Inflammatory macrophage treated with lipopolysaccharide for 1 hour (primary cell): ENCODE measurements around the gene SETD1A.
"Not testable (repeated sequence)": the region's sequence is repeated elsewhere in the genome, so short reads cannot be mapped to it uniquely, and the experiment has no call there.

Experiments
- DNase-seq, 2 donors: peaks; one replicate each; pipeline ENCODE4 v3.0.0-alpha.2; 2020 to 2022

Gene SETD1A

DNA sequence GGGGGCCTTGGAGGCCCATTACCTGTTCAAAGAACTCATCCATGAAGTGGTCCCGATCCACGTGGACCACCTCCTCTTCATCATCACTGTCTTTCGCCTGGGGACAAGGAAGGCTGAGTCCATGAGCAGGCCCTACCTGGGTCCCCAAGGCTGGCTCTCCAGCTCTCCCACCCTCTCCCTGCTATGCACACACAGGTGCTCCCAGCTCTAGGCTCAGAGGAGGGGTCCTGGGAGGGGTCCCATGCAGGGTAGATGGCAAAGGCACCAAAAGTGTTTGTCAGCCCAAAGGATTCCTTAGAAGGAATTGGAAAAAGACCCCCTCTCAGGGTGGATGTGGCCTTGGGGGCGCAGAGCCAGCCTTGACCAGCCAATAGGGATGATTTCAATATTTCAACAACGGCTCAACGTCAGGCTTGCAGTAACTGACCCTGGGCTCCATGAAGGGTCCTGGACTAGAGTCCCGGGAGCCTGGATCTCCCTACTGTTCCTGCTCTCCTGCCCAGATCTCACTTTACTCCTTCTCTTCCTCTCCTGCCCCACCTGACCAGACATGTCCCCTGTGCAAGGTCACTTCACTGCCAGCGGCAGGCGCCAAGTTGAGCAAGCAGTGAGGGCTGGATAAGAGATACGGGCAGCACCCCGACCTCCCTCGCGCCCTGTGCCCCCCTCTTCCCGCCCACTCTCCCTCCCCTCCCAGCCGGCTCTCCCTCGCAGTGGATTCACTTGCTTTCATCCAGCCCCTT, 44.1 kb downstream of the SETD1A start:
- DNase-seq = no peak

- no peak for DNase-seq
Measured at GRCh38 chr16:31002250-31002700, 44.7 kb downstream of the SETD1A start.

GRCh38 chr16:31002862-31003341, 45.3 kb downstream of the SETD1A start:
- no peak for DNase-seq

- DNase-seq = no peak
Measured at GRCh38 chr16:31003744-31004143, 46.2 kb downstream of the SETD1A start.

DNA sequence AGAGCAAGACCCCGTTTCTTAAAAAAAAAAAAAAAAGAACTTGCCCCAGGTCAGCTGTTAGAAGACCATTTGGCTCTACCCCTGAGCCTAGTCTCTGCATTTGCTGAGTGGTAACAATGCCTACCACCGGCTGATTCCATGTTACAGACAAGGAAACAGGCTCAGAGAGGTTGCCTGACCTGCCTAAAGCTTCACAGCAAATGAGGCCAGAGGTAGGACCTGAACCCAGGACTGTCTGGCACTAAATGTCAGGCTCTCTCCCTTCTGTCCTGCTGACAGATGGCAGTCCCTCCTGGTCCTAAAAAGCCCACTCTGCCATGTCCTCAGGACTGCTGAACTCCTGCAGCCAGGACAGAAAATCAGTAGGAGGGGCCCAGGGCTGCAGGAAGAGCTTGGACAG, 47.1 kb downstream of the SETD1A start:
- no peak for DNase-seq

DNA sequence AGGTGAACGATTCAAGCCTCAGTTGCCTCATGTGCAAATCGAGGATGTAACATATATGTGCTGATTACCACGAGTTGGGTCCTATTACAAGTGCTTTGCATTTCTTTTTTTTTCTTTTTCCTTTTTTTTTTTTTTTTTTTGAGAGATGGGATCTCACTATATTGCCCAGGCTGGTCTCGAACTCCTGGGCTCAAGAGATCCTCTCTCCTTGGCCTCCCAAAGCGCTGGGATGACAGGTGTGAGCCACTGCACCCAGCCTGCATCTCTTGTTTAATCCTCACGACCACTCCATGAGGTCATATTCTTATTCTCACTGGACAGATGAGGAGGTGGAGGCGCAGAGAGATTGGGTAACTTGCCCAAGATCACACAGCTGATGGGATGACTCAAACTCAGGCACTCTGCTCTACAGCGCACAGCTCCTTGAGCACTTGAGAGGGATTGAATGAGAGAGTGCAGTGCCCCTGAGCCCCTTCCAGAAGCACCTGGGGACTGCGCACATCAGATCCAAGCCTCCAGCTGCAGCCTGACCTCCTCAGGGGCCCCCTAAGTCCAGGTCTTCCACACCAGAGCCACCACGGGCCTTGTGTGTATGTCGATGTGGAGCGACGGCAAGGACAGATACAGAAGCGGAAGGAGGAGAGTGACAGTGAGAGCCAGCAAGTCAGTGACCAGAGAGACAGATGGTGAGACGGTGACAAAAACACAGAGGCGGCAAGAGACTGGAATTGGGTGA, 48.0 kb downstream of the SETD1A start:
- peak; percentile 43 to 79 for DNase-seq

DNA sequence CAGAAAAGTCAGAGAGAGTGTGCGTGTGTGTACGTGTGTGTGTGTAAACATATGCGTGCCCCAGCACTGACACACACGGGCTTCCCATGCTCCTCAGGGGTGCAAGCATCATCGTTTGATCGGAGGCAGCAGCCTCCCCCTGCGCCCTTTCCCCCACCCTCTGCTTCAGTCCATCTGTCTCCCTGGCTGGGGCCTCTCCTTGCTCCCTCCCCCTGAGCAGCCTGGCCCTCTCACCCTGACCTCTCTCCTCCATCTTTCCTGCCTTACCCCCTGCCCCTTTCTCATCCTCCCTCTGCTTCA, 48.5 kb downstream of the SETD1A start:
- no peak for DNase-seq

GRCh38 chr16:31006589-31006988, 49.0 kb downstream of the SETD1A start:
- no peak for DNase-seq

DNA sequence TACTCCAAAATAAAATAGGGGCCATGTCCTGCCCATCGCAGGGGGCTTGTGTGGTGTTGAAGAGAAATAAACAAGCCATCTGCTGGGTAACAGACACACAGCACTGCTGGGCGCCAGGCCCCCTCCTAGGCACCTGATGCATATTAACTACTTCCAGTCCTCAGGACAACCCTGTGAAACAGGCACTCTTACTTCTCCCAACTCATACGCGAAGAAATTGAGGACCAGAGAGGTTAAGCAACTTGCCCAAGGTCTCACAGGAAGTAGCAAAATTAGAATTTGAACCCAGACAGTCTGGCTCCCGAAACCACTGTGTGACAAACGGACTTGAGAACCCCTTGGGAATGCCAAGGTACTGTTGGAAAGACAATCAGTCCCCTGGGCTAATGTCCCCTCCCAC, 50.1 kb downstream of the SETD1A start:
- DNase-seq = no peak

DNA sequence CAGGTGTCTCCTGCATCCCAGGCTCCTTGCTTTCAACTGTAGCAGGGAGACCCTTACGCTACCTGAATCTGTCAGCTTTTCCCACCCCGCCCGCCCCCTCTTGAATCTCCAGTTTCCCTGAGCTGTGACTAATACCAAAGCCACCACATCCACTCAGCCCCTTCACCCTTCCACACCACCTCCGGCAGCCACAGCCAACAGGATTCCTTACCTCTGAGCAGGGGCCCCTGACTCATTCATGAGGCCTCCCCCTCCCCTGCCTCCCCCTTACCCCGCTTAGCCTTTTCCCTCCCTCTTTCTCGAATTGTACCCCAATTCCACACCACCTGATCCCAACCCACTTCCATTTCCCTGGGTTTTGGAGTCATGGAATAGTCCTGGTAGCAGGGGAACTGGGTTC, 50.6 kb downstream of the SETD1A start:
- DNase-seq = no peak

- DNase-seq = no peak
Measured at GRCh38 chr16:31008551-31008950, 51.0 kb downstream of the SETD1A start.

DNA sequence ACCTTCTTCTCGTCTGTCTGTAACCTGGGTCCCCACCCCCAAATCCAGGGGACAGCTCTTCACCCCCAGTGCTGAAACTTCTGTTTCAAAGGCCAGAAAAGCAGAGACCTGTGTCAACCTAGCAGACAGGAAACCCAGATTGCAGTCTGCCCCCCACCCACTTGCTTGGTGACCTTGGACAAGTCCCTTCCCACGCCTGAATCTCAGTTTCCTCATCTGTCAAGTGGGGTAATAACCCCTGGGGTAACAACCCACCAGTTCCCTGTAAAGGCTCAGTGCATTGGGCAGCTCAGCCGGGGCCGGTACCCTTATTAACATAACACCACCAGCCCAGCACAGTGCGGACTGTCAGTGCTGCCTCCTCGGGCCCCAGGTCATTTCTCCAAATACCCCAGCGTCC, 51.6 kb downstream of the SETD1A start:
- no peak for DNase-seq

- DNase-seq = no peak
Measured at GRCh38 chr16:31009894-31010584, 52.5 kb downstream of the SETD1A start.

DNA sequence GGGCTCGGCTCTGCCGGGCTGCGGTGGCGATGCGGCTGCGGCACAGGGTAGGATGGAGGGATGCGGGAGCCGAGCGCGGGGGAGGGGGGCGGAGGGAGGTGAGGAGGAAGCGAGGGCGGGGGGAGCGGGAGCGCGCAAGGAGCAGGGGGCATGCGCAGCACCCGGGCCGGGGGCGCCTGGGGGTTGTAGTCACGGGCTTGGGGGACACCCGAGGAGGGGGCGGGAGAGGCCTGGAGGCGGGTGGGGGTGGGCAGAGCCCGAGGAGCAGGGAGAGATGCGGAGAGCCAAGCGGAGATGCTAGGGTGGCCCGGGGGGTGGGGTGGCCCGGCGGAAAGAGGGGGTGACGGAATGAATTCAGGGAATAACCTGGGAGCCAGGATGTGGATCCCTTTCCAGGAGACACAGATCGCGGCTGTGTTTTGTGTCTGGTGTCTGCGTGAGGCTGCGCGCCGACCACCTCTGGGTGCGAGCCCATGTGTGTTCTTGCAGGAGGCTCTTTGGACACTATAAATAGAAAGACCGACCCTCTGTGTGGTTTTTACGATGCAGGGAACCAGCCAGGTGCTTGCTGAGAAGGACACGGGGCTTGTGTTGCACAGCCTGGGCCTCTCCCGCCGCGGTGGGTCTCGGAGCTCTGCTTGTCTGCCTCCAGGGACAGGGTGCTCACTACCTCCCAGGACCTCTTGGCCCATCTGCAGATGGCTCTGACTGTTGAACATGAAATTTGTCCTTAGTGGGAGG, 53.2 kb downstream of the SETD1A start, which contains the start of gene STX1B:
STX1B (minus strand) TSS at position 54 of the 741 bp plus-strand sequence. CDS start 242 bp downstream, outside the sequence.
- no peak for DNase-seq

DNA sequence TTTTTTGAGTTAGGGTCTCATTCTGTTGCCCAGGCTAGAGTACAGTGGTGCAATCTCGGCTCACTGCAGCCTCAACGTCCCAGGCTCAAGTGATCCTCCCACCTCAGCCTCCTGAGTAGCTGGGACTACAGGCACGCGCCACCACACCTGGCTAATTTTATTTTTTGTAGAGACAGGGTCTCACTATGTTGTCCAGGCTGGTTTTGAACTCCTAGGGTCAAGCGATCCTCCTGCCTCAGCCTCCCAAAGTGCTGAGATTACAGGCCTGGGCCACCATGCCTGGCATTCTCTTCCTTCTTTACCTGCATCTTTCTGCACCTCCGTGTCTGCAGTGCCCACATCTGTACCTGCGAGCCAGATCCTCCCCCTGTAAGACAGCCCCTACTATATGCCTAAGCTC, 54.3 kb downstream of the SETD1A start:
- not testable (repeated sequence) for DNase-seq

- not testable (repeated sequence) for DNase-seq
Measured at GRCh38 chr16:31013292-31013691, 55.7 kb downstream of the SETD1A start.

GRCh38 chr16:31016018-31016417, 58.5 kb downstream of the SETD1A start:
- no peak for DNase-seq

GRCh38 chr16:31017756-31018155, 60.2 kb downstream of the SETD1A start:
- not testable (repeated sequence) for DNase-seq

DNA sequence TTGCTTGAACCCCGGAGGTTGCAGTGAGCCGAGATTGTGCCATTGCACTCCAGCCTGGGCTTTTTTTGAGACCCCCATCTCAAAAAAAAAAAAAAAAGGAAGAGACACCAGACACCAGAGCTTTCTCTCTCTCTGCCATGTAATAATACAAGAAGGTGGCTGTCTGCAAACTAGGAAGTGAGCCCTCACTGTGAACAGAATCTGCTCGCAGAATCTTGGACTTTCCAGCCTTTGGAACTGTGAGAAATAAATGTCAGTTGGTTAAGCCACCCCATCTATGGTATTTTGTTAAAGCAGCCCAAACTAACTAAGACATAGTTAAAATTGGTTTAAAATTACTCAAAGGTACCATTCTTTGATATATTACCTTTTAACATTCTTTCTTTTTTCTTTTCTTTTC, 63.0 kb downstream of the SETD1A start:
- peak; percentile 44 to 51 for DNase-seq

- DNase-seq = peak; percentile 48 to 59
Measured at GRCh38 chr16:31022544-31023251, 65.1 kb downstream of the SETD1A start.

GRCh38 chr16:31023252-31023602, 65.7 kb downstream of the SETD1A start:
- no peak for DNase-seq

GRCh38 chr16:31023627-31024226, 66.2 kb downstream of the SETD1A start:
- no peak for DNase-seq
